H9 (cell line): ENCODE measurements around the gene UBIAD1. TPM values are rescaled to one million over a fixed set of nuclear protein-coding genes. Genes with fewer than 3 reads are reported as not detected.

ENCODE experiments used
- DNase-seq: peaks from one replicate; pipeline ENCODE4 v3.0.0-alpha.2; 2017
- H2AFZ ChIP-seq: one replicate; pipeline ENCODE4 v1.6.1; 2013; ENCODE audit warnings: mild to moderate bottlenecking, low read length, control low read depth, moderate library complexity
- H2AK5ac ChIP-seq: 2 replicates; pipeline ENCODE4 v1.6.1; 2013; ENCODE audit warnings: low read length, control low read depth, mixed read lengths; ENCODE audit not compliant: insufficient read length
- H2BK120ac ChIP-seq: one replicate; pipeline ENCODE4 v1.6.1; 2013; ENCODE audit warnings: low read depth, mild to moderate bottlenecking, low read length, control low read depth, inconsistent platforms; ENCODE audit not compliant: poor library complexity, severe bottlenecking
- H2BK12ac ChIP-seq: 2 replicates; pipeline ENCODE4 v1.6.1; 2013; ENCODE audit warnings: low read length, control low read depth, mixed read lengths, low read depth; ENCODE audit not compliant: insufficient read length
- H2BK15ac ChIP-seq: 2 replicates; pipeline ENCODE4 v1.6.1; 2013; ENCODE audit warnings: low read depth, low read length, control low read depth
- H2BK20ac ChIP-seq: one replicate; pipeline ENCODE4 v1.6.1; 2013; ENCODE audit warnings: low read depth, mild to moderate bottlenecking, low read length, control low read depth, inconsistent platforms; ENCODE audit not compliant: poor library complexity, severe bottlenecking
- H2BK5ac ChIP-seq: 2 replicates; pipeline ENCODE4 v1.6.1; 2013; ENCODE audit warnings: low read length, control low read depth, mixed read lengths; ENCODE audit not compliant: insufficient read length
- H3K14ac ChIP-seq: 2 replicates; pipeline ENCODE4 v1.6.1; 2013; ENCODE audit warnings: low read length, control low read depth; ENCODE audit not compliant: insufficient read depth
- H3K18ac ChIP-seq: 2 replicates; pipeline ENCODE4 v1.6.1; 2013; ENCODE audit warnings: low read depth, mild to moderate bottlenecking, mixed read lengths, low read length, control low read depth; ENCODE audit not compliant: insufficient read length
- H3K23ac ChIP-seq: 2 replicates; pipeline ENCODE4 v1.6.1; 2013; ENCODE audit warnings: low read length, control low read depth, mixed read lengths, low read depth; ENCODE audit not compliant: insufficient read length
- H3K23me2 ChIP-seq: 2 replicates; pipeline ENCODE4 v1.6.1; 2013; ENCODE audit warnings: low read depth, mild to moderate bottlenecking, mixed read lengths, low read length, control low read depth; ENCODE audit not compliant: insufficient read length, poor library complexity, severe bottlenecking
- H3K27ac ChIP-seq: 2 replicates; pipeline ENCODE4 v1.5.1; 2013; ENCODE audit warnings: low read length, control low read depth, mixed read lengths, low read depth; ENCODE audit not compliant: insufficient read length
- H3K27me3 ChIP-seq: 2 replicates; pipeline ENCODE4 v1.6.1; 2013; ENCODE audit warnings: low read length, control low read depth, inconsistent platforms; ENCODE audit not compliant: insufficient read depth
- H3K4ac ChIP-seq: 2 replicates; pipeline ENCODE4 v1.6.1; 2013; ENCODE audit warnings: low read depth, mild to moderate bottlenecking, control low read depth, inconsistent platforms, low read length, moderate library complexity
- H3K4me1 ChIP-seq: 2 replicates; pipeline ENCODE4 v1.6.1; 2013; ENCODE audit warnings: low read length, control low read depth, inconsistent platforms; ENCODE audit not compliant: insufficient read depth
- H3K4me2 ChIP-seq: 2 replicates; pipeline ENCODE4 v1.6.1; 2013; ENCODE audit warnings: low read length, control low read depth, mixed read lengths; ENCODE audit not compliant: insufficient read length, insufficient read depth
- H3K56ac ChIP-seq: 2 replicates; pipeline ENCODE4 v1.6.1; 2013; ENCODE audit warnings: low read depth, mild to moderate bottlenecking, mixed read lengths, low read length, control low read depth; ENCODE audit not compliant: insufficient read length
- H3K79me1 ChIP-seq: 2 replicates; pipeline ENCODE4 v1.6.1; 2013; ENCODE audit warnings: low read depth, mild to moderate bottlenecking, moderate library complexity, low read length, control low read depth, inconsistent platforms; ENCODE audit not compliant: insufficient read depth, poor library complexity, severe bottlenecking
- H3K79me2 ChIP-seq: 2 replicates; pipeline ENCODE4 v1.6.1; 2013; ENCODE audit warnings: low read length, control low read depth, inconsistent platforms; ENCODE audit not compliant: insufficient read depth
- H3K9ac ChIP-seq: 2 replicates; pipeline ENCODE4 v1.6.1; 2013; ENCODE audit warnings: low read length, control low read depth, mixed read lengths; ENCODE audit not compliant: insufficient read length; ENCODE audit errors: extremely low read depth
- H3K9me3 ChIP-seq: one replicate; pipeline ENCODE4 v1.6.1; 2013; ENCODE audit warnings: low read depth, low read length, inconsistent platforms; ENCODE audit not compliant: control insufficient read depth
- H3T11ph ChIP-seq: one replicate; pipeline ENCODE4 v1.6.1; 2013; ENCODE audit warnings: mild to moderate bottlenecking, low read length, control low read depth, inconsistent platforms
- H4K20me1 ChIP-seq: one replicate; pipeline ENCODE4 v1.6.1; 2013; ENCODE audit not compliant: control insufficient read depth, insufficient read length, insufficient read depth
- H4K5ac ChIP-seq: 2 replicates; pipeline ENCODE4 v1.6.1; 2013; ENCODE audit warnings: low read depth, mild to moderate bottlenecking, mixed read lengths, low read length, control low read depth; ENCODE audit not compliant: insufficient read length
- H4K8ac ChIP-seq: replicated peaks from 2 replicates; pipeline ENCODE4 v1.6.1; 2013; ENCODE audit warnings: low read length, control low read depth, mixed read lengths, low read depth; ENCODE audit not compliant: insufficient read length
- H4K91ac ChIP-seq: 2 replicates; pipeline ENCODE4 v1.6.1; 2013; ENCODE audit warnings: low read depth, mild to moderate bottlenecking, moderate library complexity, mixed read lengths, low read length, control low read depth; ENCODE audit not compliant: insufficient read length
- H3K27ac Mint-ChIP-seq, 3 experiments: 2 replicates in 2 of 3; 3 replicates in 1 of 3; pipeline ENCODE4 v1.8.0; 2020 to 2021; ENCODE audit warnings: mixed read lengths in 3 of 3, mild to moderate bottlenecking in 1 of 3, moderate library complexity in 1 of 3
- H3K27me3 Mint-ChIP-seq: 2 replicates; pipeline ENCODE4 v1.8.0; 2021; ENCODE audit warnings: low read depth, mild to moderate bottlenecking, moderate library complexity, mixed read lengths
- H3K36me3 Mint-ChIP-seq, 3 experiments: 2 replicates in 2 of 3; 3 replicates in 1 of 3; pipeline ENCODE4 v1.8.0; 2020 to 2021; ENCODE audit warnings: low read depth in 3 of 3, mixed read lengths in 3 of 3; ENCODE audit not compliant: insufficient read depth in 1 of 3
- H3K4me1 Mint-ChIP-seq, 2 experiments: 2 replicates each; pipeline ENCODE4 v1.8.0; 2020; ENCODE audit warnings: mixed read lengths in 2 of 2
- H3K4me3 Mint-ChIP-seq, 2 experiments: 2 replicates in 1 of 2; 3 replicates in 1 of 2; pipeline ENCODE4 v1.8.0; 2020 to 2021; ENCODE audit warnings: mild to moderate bottlenecking in 2 of 2, mixed read lengths in 2 of 2, moderate library complexity in 1 of 2
- H3K9me3 Mint-ChIP-seq, 2 experiments: 2 replicates in 1 of 2; 3 replicates in 1 of 2; pipeline ENCODE4 v1.8.0; 2020; ENCODE audit warnings: mild to moderate bottlenecking in 2 of 2, mixed read lengths in 2 of 2, moderate library complexity in 1 of 2
- CTCF ChIP-seq: fragments of 200-600 bp; sonication (generic); conservative IDR thresholded peaks from 3 replicates; pipeline ENCODE4 v1.8.0; 2021; ENCODE audit warnings: antibody characterized with exemption, mild to moderate bottlenecking
- WGBS: extraction: QIAGEN DNeasy Blood & Tissue Kit; methylation state at CpG from one replicate; pipeline ENCODE4 v1.1.7; 2013; ENCODE audit warnings: missing lambda C conversion rate, low lambda C conversion rate, mixed read lengths; ENCODE audit not compliant: insufficient read length; ENCODE audit errors: extremely low coverage; 5-methylcytosine and 5-hydroxymethylcytosine counted together
- total RNA-seq: library from RNA; stranded (reverse); gene quantifications from 2 replicates; pipeline ENCODE4 v1.2.1, GENCODE V29; 2021

UBIAD1 gene
- total RNA-seq, 1 experiment from 2014 or later: 30.2 TPM

GRCh38 chr1:11279152-11279551 lies 6.2 kb downstream of the UBIAD1 start:
- Histone ChIP-seq H4K8ac (no peak overlapping the region), H3K79me2 (peaks cover 9% of the 10 kb centered on the region; the same call in 1 of the 2 replicates), H3K4ac (no peak overlapping the region), H3K4me1 (no peaks in the 10 kb centered on the region; the same call in 1 of the 2 replicates), H3K4me2 (no peak overlapping the region), H2AFZ (no peak overlapping the region), H4K91ac (no peak overlapping the region), H3K9ac (no peak overlapping the region), H3K79me1 (peaks cover 5% of the 10 kb centered on the region), H3T11ph (no peak overlapping the region), H3K18ac (no peak overlapping the region), H2AK5ac (no peak overlapping the region), H2BK20ac (no peak overlapping the region), H2BK5ac (no peak overlapping the region), H3K27ac (no peak overlapping the region), H4K5ac (no peak overlapping the region), H3K23me2 (no peaks in the 10 kb centered on the region), H2BK15ac (no peak overlapping the region), H3K14ac (no peak overlapping the region), H2BK120ac (no peak overlapping the region), H4K20me1 (no peaks in the 10 kb centered on the region), H3K23ac (no peak overlapping the region), H2BK12ac (no peak overlapping the region), H3K56ac (no peak overlapping the region), H3K9me3 (no peaks in the 10 kb centered on the region), H3K27me3 (no peaks in the 10 kb centered on the region)
- no peak for DNase-seq
- Mint-ChIP-seq H3K27ac (no peak overlapping the region), H3K4me3 (no peak overlapping the region), H3K4me1 (peaks cover 17 to 23% of the 10 kb centered on the region in 2 experiments), H3K27me3 (no peaks in the 10 kb centered on the region), H3K9me3 (no peaks in the 10 kb centered on the region), H3K36me3 (peaks cover 26 to 53% (median 36%) of the 10 kb centered on the region in 3 experiments; a peak in 6 of 7 replicates)
- WGBS: no CpG with 5 or more reads among the region's 5 CpGs
- TF ChIP-seq CTCF: no peak
